ENCODE results near the gene FAM81A.

DNA sequence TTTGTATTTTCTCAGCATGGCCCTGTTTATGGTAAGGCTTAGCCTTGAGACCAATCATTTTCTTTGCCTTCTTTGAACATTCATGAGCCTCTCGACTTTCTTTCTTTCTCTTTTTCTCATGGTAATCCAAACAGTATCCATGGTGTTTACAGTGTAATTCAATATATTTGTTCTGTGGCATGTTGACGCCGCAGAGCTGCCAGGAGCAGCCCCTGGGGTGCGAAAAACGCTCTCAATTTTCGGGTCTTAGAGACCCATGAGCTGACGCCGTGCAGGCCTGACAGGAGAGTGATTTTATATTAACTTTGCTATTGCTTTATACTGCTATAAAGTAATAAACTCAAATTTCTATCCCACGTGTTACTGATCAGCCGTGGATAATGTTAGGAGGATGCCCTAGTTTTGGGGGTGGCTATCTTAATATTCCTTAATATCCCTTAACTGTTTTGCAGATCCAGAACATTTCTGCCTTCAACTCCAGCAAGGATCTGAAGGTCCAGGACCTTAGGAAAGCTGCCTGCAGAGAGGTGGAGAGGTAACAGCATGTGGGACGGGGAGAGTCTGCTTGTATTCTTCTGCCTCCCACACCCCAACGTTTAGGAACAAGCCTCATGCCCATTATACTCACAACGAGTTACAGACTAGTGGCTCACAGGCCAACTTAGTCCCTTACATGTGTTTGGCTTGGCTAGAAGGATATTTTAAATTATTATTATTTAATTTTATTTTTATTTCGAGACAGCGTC, 36.0 kb upstream of the FAM81A start:
- TF ChIP-seq, protein P1, sequence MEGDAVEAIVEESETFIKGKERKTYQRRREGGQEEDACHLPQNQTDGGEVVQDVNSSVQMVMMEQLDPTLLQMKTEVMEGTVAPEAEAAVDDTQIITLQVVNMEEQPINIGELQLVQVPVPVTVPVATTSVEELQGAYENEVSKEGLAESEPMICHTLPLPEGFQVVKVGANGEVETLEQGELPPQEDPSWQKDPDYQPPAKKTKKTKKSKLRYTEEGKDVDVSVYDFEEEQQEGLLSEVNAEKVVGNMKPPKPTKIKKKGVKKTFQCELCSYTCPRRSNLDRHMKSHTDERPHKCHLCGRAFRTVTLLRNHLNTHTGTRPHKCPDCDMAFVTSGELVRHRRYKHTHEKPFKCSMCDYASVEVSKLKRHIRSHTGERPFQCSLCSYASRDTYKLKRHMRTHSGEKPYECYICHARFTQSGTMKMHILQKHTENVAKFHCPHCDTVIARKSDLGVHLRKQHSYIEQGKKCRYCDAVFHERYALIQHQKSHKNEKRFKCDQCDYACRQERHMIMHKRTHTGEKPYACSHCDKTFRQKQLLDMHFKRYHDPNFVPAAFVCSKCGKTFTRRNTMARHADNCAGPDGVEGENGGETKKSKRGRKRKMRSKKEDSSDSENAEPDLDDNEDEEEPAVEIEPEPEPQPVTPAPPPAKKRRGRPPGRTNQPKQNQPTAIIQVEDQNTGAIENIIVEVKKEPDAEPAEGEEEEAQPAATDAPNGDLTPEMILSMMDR (IDR thresholded peaks at IDR 0.05): no peak
- no peak for TF ChIP-seq EP300 (IDR thresholded peaks at IDR 0.05)
- no peak for TF ChIP-seq POLR2A (IDR thresholded peaks at IDR 0.05)

Data from gastroesophageal sphincter (tissue), 3 donors.